HEK293 (cell line): Measurements from ENCODE around the gene OTUB2.
"Not testable (repeated sequence)": the region's sequence is repeated elsewhere in the genome, so short reads cannot be mapped to it uniquely, and the experiment has no call there.

ENCODE experiments used
- CTCF ChIA-PET: fragments of 350-600 bp; formaldehyde crosslinking; extraction: SDS; loops from one replicate; lab custom pipeline; 2021; ENCODE audit warnings: antibody characterized with exemption; lab: Yijun Ruan, JAX
- POLR2A ChIA-PET: fragments of 300-600 bp; formaldehyde crosslinking; extraction: SDS; loops from one replicate; lab custom pipeline; 2020; ENCODE audit warnings: antibody characterized with exemption, inconsistent platforms; lab: Yijun Ruan, JAX
- H3K27ac ChIP-seq: fragments of 200-500 bp; sonication (Bioruptor generic); 2 replicates; pipeline ENCODE4 v1.5.1; 2014; ENCODE audit warnings: low read depth, low read length, control low read depth, inconsistent platforms; ENCODE audit errors: extremely low read depth
- H3K36me3 ChIP-seq, 2 experiments: fragments of 200-500 bp in 1 of 2; sonication (Bioruptor generic) in 1 of 2; 1 replicate in 1 of 2; 2 replicates in 1 of 2; pipeline ENCODE4 v1.5.1; 2014 to 2017; ENCODE audit warnings: inconsistent platforms in 2 of 2, low read length in 2 of 2; ENCODE audit not compliant: control insufficient read depth in 2 of 2, insufficient read depth in 1 of 2
- H3K4me1 ChIP-seq: fragments of 200-500 bp; sonication (Bioruptor generic); 2 replicates; pipeline ENCODE4 v1.5.1; 2014; ENCODE audit warnings: mild to moderate bottlenecking, low read length, inconsistent platforms; ENCODE audit not compliant: control insufficient read depth, insufficient read depth
- H3K4me3 ChIP-seq: 2 replicates; pipeline ENCODE4 v1.5.1; 2011; ENCODE audit warnings: low read depth, mild to moderate bottlenecking, control low read depth, low read length, moderate library complexity
- H3K9me3 ChIP-seq: fragments of 200-500 bp; sonication (Bioruptor generic); 2 replicates; pipeline ENCODE4 v1.5.1; 2014; ENCODE audit warnings: low read depth, low read length, inconsistent platforms; ENCODE audit not compliant: control insufficient read depth, insufficient read depth
- HOXC10 ChIP-seq: sonication (generic); formaldehyde crosslinking; IDR thresholded peaks from 2 replicates; pipeline ENCODE4 v1.8.1; 2023; ENCODE audit warnings: mild to moderate bottlenecking, missing genetic modification reagents
- RBAK ChIP-seq: fragments of 450-650 bp; formaldehyde crosslinking; IDR thresholded peaks from 2 replicates; pipeline ENCODE4 v1.5.1; 2016; ENCODE audit warnings: missing biosample characterization, missing genetic modification characterization
- SETDB1 ChIP-seq: IDR thresholded peaks from one replicate; pipeline ENCODE4 v1.6.1; 2017; ENCODE audit warnings: mild to moderate bottlenecking, low read length, moderate library complexity, mixed read lengths; ENCODE audit not compliant: insufficient read length
- ZNF146 ChIP-seq: fragments of 450-650 bp; formaldehyde crosslinking; IDR thresholded peaks from 2 replicates; pipeline ENCODE4 v1.5.1; 2016; ENCODE audit warnings: missing biosample characterization, missing genetic modification characterization
- ZNF266 ChIP-seq: fragments of 450-650 bp; formaldehyde crosslinking; IDR thresholded peaks from 2 replicates; pipeline ENCODE4 v1.5.1; 2016; ENCODE audit warnings: missing biosample characterization, missing genetic modification characterization, low read depth
- ZNF274 ChIP-seq, 2 experiments: fragments of 200-500 bp in 1 of 2; fragments of 450-650 bp in 1 of 2; sonication (Bioruptor generic) in 1 of 2; formaldehyde crosslinking in 1 of 2; IDR thresholded peaks; 2 replicates each; pipeline versions ENCODE4 v1.5.1 to v1.6.1; 2014 to 2016; ENCODE audit warnings: borderline replicate concordance in 1 of 2, inconsistent platforms in 1 of 2, low read length in 1 of 2, missing biosample characterization in 1 of 2, missing genetic modification characterization in 1 of 2
- ZNF280C ChIP-seq: fragments of 450-650 bp; formaldehyde crosslinking; IDR thresholded peaks from 2 replicates; pipeline ENCODE4 v1.5.1; 2016; ENCODE audit warnings: missing biosample characterization, missing genetic modification characterization
- ZNF280D ChIP-seq: fragments of 450-650 bp; formaldehyde crosslinking; IDR thresholded peaks from 2 replicates; pipeline ENCODE4 v1.5.1; 2016; ENCODE audit warnings: missing biosample characterization, missing genetic modification characterization
- ZNF426 ChIP-seq: fragments of 450-650 bp; formaldehyde crosslinking; IDR thresholded peaks from 2 replicates; pipeline ENCODE4 v1.5.1; 2017; ENCODE audit warnings: missing biosample characterization, missing genetic modification characterization, mild to moderate bottlenecking, inconsistent platforms, moderate library complexity
- ZNF48 ChIP-seq: fragments of 450-650 bp; formaldehyde crosslinking; IDR thresholded peaks from 2 replicates; pipeline ENCODE4 v1.5.1; 2016; ENCODE audit warnings: missing biosample characterization, missing genetic modification characterization
- ZNF558 ChIP-seq: fragments of 450-650 bp; formaldehyde crosslinking; IDR thresholded peaks from 2 replicates; pipeline ENCODE4 v1.5.1; 2016; ENCODE audit warnings: missing biosample characterization, missing genetic modification characterization
- ZNF600 ChIP-seq: fragments of 450-650 bp; formaldehyde crosslinking; IDR thresholded peaks from 2 replicates; pipeline ENCODE4 v1.5.1; 2016; ENCODE audit warnings: missing biosample characterization, missing genetic modification characterization

The OTUB2 gene

GRCh38 chr14:94072076-94072475 is 45.9 kb downstream of the OTUB2 start:
- H3K4me1 ChIP-seq, H3K4me3 ChIP-seq, CTCF ChIA-PET, POLR2A ChIA-PET, H3K27ac ChIP-seq, H3K9me3 ChIP-seq: not testable (repeated sequence)
- TF ChIP-seq ZNF146 = peak; percentile 74
- H3K36me3 ChIP-seq = peaks cover 3 to 20% of the 10 kb centered on the region in 2 experiments; a peak in 2 of 3 replicates

- TF ChIP-seq HOXC10 (CRISPR knock-in tag) (no peak), ZNF280C (tag by site-specific recombination) (peak; percentile 70; the same call in 1 of the 2 replicates), ZNF280D (tag by site-specific recombination) (0 out of 2 replicates have a peak, but pooled peaks have one; percentile 14), ZNF48 (no peak), SETDB1 (peak; percentile 87), ZNF426 (no peak)
- H3K27ac ChIP-seq = no peak overlapping the region
- H3K4me1 ChIP-seq = no peaks in the 10 kb centered on the region
- ChIA-PET POLR2A (no interaction called here), CTCF (interaction anchor here (0.6 to 0.8 kb wide), 2 partner anchors 38 to 126 kb away, joined by 3 to 4 read pairs; no protein-coding TSS in a partner anchor)
- peaks cover 3 to 44% of the 10 kb centered on the region in 2 experiments; a peak in 2 of 3 replicates for H3K36me3 ChIP-seq
- H3K4me3 ChIP-seq = no peak overlapping the region
- no peaks in the 10 kb centered on the region; the same call in 1 of the 2 replicates for H3K9me3 ChIP-seq
These were observed 48.4 kb downstream of the OTUB2 start for GRCh38 chr14:94074534-94074933.

- no peak overlapping the region for H3K27ac ChIP-seq
- H3K9me3 ChIP-seq = no peaks in the 10 kb centered on the region; the same call in 1 of the 2 replicates
- TF ChIP-seq ZNF274 (IDR thresholded peaks at IDR 0.05; ENCODE audit: low read length) = 0 out of 2 replicates have a peak, but pooled peaks have one; percentile 33
- peak; percentile 71; the same call in 1 of the 2 replicates for TF ChIP-seq ZNF274 (tag by site-specific recombination; IDR thresholded peaks at IDR 0.05; ENCODE audit: borderline replicate concordance)
- no peak for TF ChIP-seq RBAK
- POLR2A ChIA-PET = no interaction called here
- peaks cover 3 to 48% of the 10 kb centered on the region in 2 experiments; a peak in 2 of 3 replicates for H3K36me3 ChIP-seq
- H3K4me1 ChIP-seq = no peaks in the 10 kb centered on the region
- no peak overlapping the region for H3K4me3 ChIP-seq
- CTCF ChIA-PET = interaction anchor here (0.8 kb wide), 1 partner anchor 38 kb away, joined by 3 read pairs; no protein-coding TSS in a partner anchor
These were observed 48.9 kb downstream of the OTUB2 start for GRCh38 chr14:94075008-94075407.

GRCh38 chr14:94077111-94077821 is 51.1 kb downstream of the OTUB2 start:
- H3K27ac ChIP-seq = no peak overlapping the region
- H3K36me3 ChIP-seq = peaks cover 3 to 48% of the 10 kb centered on the region in 2 experiments; a peak in 2 of 3 replicates
- no peak overlapping the region for H3K4me3 ChIP-seq
- H3K4me1 ChIP-seq = peaks cover 3% of the 10 kb centered on the region; the same call in 1 of the 2 replicates
- POLR2A ChIA-PET = no interaction called here
- TF ChIP-seq ZNF266 (tag by site-specific recombination) (no peak), ZNF600 (tag by site-specific recombination) (peak; percentile 10; the same call in 1 of the 2 replicates), ZNF558 (tag by site-specific recombination) (peak; percentile 92)
- CTCF ChIA-PET = no interaction called here
- H3K9me3 ChIP-seq = no peaks in the 10 kb centered on the region; the same call in 1 of the 2 replicates
